CD4-positive, alpha-beta T cell treated with Interleukin-15 for 1 hour (primary cell): ENCODE measurements around the gene ARAP3.

Source experiments
- DNase-seq: peaks from one replicate; pipeline ENCODE4 v3.0.0-alpha.2; 2020

ARAP3 gene

GRCh38 chr5:141696431-141696830 is 14.4 kb upstream of the ARAP3 start:
- no peak for DNase-seq

- DNase-seq = no peak
These were observed 13.7 kb upstream of the ARAP3 start for GRCh38 chr5:141695627-141696215.

GRCh38 chr5:141694479-141694878 is 12.4 kb upstream of the ARAP3 start:
- no peak for DNase-seq

- peak; percentile 44 for DNase-seq
These were observed 11.1 kb upstream of the ARAP3 start for GRCh38 chr5:141692919-141693725.

- DNase-seq = no peak
These were observed 10.5 kb upstream of the ARAP3 start for GRCh38 chr5:141692533-141692888.

GRCh38 chr5:141691867-141692532 is 10.0 kb upstream of the ARAP3 start:
- DNase-seq = peak; percentile 81

- DNase-seq = no peak
These were observed 9.3 kb upstream of the ARAP3 start for GRCh38 chr5:141691286-141691866.

GRCh38 chr5:141686648-141687416 is 4.8 kb upstream of the ARAP3 start:
- DNase-seq = no peak

GRCh38 chr5:141685591-141685990 is 3.6 kb upstream of the ARAP3 start:
- no peak for DNase-seq

- no peak for DNase-seq
These were observed 1.6 kb upstream of the ARAP3 start for GRCh38 chr5:141683596-141684141.

GRCh38 chr5:141681295-141681694 is 735 bp downstream of the ARAP3 start:
- no peak for DNase-seq

- DNase-seq = no peak
These were observed 1.3 kb downstream of the ARAP3 start for GRCh38 chr5:141680751-141681201.

GRCh38 chr5:141680178-141680577 is 1.9 kb downstream of the ARAP3 start:
- DNase-seq = no peak

- DNase-seq = no peak
These were observed 4.6 kb downstream of the ARAP3 start for GRCh38 chr5:141677415-141677814.

- no peak for DNase-seq
These were observed 6.4 kb downstream of the ARAP3 start for GRCh38 chr5:141675672-141676071.

- no peak for DNase-seq
These were observed 7.3 kb downstream of the ARAP3 start for GRCh38 chr5:141674747-141675146.

- DNase-seq = no peak
These were observed 8.9 kb downstream of the ARAP3 start for GRCh38 chr5:141672841-141673813.

GRCh38 chr5:141672071-141672840 is 9.8 kb downstream of the ARAP3 start:
- no peak for DNase-seq

GRCh38 chr5:141669520-141669919 is 12.5 kb downstream of the ARAP3 start:
- no peak for DNase-seq

- DNase-seq = no peak
These were observed 13.3 kb downstream of the ARAP3 start for GRCh38 chr5:141668601-141669265.
